Panc1 (cell line): ENCODE results near the gene MAPT. TPM values are rescaled to one million over a fixed set of nuclear protein-coding genes. Genes with fewer than 3 reads are reported as not detected.

ENCODE experiments used
- ATAC-seq: fragments of 200-7000 bp; cut with Tn5 transposase; 2 replicates; pipeline ENCODE4 v1.9.1; 2020; ENCODE audit warnings: mild to moderate bottlenecking, moderate library complexity
- BruUV-seq: library from RNA; stranded (reverse); fragments of 400-500 nt; replicated peaks from 2 replicates; lab custom pipeline; 2021; lab: Mats Ljungman, UMichigan
- CTCF ChIA-PET: fragments of 300-600 bp; sonication (Branson Sonifier 250); formaldehyde crosslinking; loops from one replicate; lab custom pipeline; 2022; ENCODE audit warnings: antibody characterized with exemption; lab: Charles Lee
- POLR2A ChIA-PET: fragments of 300-600 bp; sonication (Branson Sonifier 250); formaldehyde crosslinking; loops from one replicate; lab custom pipeline; 2022; ENCODE audit warnings: antibody characterized with exemption; lab: Charles Lee
- DNase-seq: peaks from one replicate; pipeline ENCODE4 v3.0.0-alpha.2; 2010; ENCODE audit warnings: low read depth, low spot score
- H3K27ac ChIP-seq: 2 replicates; pipeline ENCODE4 v1.5.1; 2011; ENCODE audit warnings: mild to moderate bottlenecking, low read length, inconsistent platforms
- H3K27me3 ChIP-seq: fragments of 200-500 bp; sonication (Bioruptor generic); 2 replicates; pipeline ENCODE4 v1.6.0; 2014; ENCODE audit warnings: low read length, inconsistent platforms; ENCODE audit not compliant: control insufficient read depth, insufficient read depth
- H3K36me3 ChIP-seq: fragments of 200-500 bp; sonication (Bioruptor generic); 2 replicates; pipeline ENCODE4 v1.5.1; 2014; ENCODE audit warnings: inconsistent platforms, mild to moderate bottlenecking, low read length, moderate library complexity; ENCODE audit not compliant: control insufficient read depth, insufficient read depth
- H3K4me1 ChIP-seq: 2 replicates; pipeline ENCODE4 v1.5.1; 2011; ENCODE audit warnings: inconsistent platforms, mild to moderate bottlenecking, low read length, moderate library complexity; ENCODE audit not compliant: control insufficient read depth, insufficient read depth
- H3K4me3 ChIP-seq, 2 experiments: 2 replicates each; pipeline ENCODE4 v1.5.1; 2011 to 2012; ENCODE audit warnings: low read depth in 2 of 2, low read length in 2 of 2, mild to moderate bottlenecking in 2 of 2, inconsistent platforms in 1 of 2, moderate library complexity in 1 of 2
- H3K9me3 ChIP-seq: fragments of 200-500 bp; sonication (Bioruptor generic); 2 replicates; pipeline ENCODE4 v1.5.1; 2014; ENCODE audit warnings: low read depth, mild to moderate bottlenecking, inconsistent platforms, low read length, moderate library complexity; ENCODE audit not compliant: control insufficient read depth, insufficient read depth
- POLR2AphosphoS5 ChIP-seq: IDR thresholded peaks from 2 replicates; pipeline ENCODE4 v1.6.1; 2012; ENCODE audit warnings: mild to moderate bottlenecking, low read depth, low read length, moderate library complexity
- REST ChIP-seq, 2 experiments: IDR thresholded peaks; 2 replicates each; pipeline ENCODE4 v1.6.1; 2011 to 2012; ENCODE audit warnings: low read depth in 2 of 2, control low read depth in 1 of 2, low read length in 1 of 2, mild to moderate bottlenecking in 1 of 2, moderate library complexity in 1 of 2; ENCODE audit not compliant: insufficient read depth in 1 of 2
- SIN3A ChIP-seq: IDR thresholded peaks from 2 replicates; pipeline ENCODE4 v1.6.1; 2012; ENCODE audit warnings: low read depth, mild to moderate bottlenecking, low read length, moderate library complexity, borderline replicate concordance; ENCODE audit not compliant: insufficient read depth
- TCF7L2 ChIP-seq: IDR thresholded peaks from 2 replicates; pipeline ENCODE4 v1.6.1; 2011; ENCODE audit warnings: mild to moderate bottlenecking, low read depth, low read length, inconsistent platforms
- in situ Hi-C: cut with HindIII; loops from 2 replicates; pipeline ENCODE4 v1.10.0; 2016; ENCODE audit warnings: low sequenced_read_pairs, low pct_unique_long_range_greater_than_20kb
- intact Hi-C: fragments of 100-400 bp; cut with micrococcal nuclease; formaldehyde crosslinking; loops from one replicate; pipeline ENCODE4 v1.10.0; 2022; ENCODE audit not compliant: unreplicated experiment
- total RNA-seq: library from RNA; stranded (reverse); gene quantifications from one replicate; pipeline ENCODE4 v1.2.1, GENCODE V29; 2021; ENCODE audit not compliant: unreplicated experiment
- TF ChIP-seq, protein P1 (sequence below): fragments of 450-650 bp; IDR thresholded peaks from 2 replicates; pipeline ENCODE4 v1.5.1; 2017; ENCODE audit warnings: mild to moderate bottlenecking

The MAPT gene
- total RNA-seq, 1 experiment from 2014 or later, result 0.59 TPM

DNA sequence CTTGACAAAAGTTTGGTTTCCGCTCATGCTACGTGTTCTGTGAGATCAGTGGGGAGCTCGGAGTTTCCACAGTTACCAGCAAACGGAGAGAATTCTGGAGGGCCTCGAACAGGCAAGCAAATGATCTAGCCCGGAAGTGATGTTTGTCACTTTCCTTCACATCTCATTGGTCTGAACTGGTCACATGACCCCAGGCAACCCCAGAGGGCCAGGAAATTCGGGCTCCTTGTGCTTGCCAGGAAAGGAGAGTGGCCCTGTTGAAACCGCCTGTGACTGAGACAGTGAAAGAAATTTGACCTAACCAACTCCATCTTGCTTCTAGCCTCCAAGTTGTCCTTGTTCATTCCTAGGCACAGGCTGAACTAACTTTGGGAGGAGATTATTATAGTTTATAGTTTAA lies 26.7 kb upstream of the MAPT start:
- no peaks in the 10 kb centered on the region for H3K4me1 ChIP-seq
- ChIA-PET POLR2A (no interaction called here), CTCF (no interaction called here)
- H3K9me3 ChIP-seq, result no peaks in the 10 kb centered on the region
- intact Hi-C loops, result no loop called here
- no TSS peak for BruUV-seq
- no peak overlapping the region for H3K27ac ChIP-seq
- DNase-seq (no peak), ATAC-seq (no peak)
- peaks cover 1% of the 10 kb centered on the region for H3K27me3 ChIP-seq
- in situ Hi-C loops, result no loop called here
- no peak overlapping the region for H3K4me3 ChIP-seq
- TF ChIP-seq, protein P1, sequence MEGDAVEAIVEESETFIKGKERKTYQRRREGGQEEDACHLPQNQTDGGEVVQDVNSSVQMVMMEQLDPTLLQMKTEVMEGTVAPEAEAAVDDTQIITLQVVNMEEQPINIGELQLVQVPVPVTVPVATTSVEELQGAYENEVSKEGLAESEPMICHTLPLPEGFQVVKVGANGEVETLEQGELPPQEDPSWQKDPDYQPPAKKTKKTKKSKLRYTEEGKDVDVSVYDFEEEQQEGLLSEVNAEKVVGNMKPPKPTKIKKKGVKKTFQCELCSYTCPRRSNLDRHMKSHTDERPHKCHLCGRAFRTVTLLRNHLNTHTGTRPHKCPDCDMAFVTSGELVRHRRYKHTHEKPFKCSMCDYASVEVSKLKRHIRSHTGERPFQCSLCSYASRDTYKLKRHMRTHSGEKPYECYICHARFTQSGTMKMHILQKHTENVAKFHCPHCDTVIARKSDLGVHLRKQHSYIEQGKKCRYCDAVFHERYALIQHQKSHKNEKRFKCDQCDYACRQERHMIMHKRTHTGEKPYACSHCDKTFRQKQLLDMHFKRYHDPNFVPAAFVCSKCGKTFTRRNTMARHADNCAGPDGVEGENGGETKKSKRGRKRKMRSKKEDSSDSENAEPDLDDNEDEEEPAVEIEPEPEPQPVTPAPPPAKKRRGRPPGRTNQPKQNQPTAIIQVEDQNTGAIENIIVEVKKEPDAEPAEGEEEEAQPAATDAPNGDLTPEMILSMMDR, result no peak
- TF ChIP-seq SIN3A, result no peak
- no peak for TF ChIP-seq TCF7L2
- no peak for TF ChIP-seq REST (IDR thresholded peaks at IDR 0.05; ENCODE audit: insufficient read depth in 1 of 2, low read depth in 2 of 2, low read length in 1 of 2)
- TF ChIP-seq POLR2AphosphoS5, result no peak
- H3K36me3 ChIP-seq, result no peaks in the 10 kb centered on the region

GRCh38 chr17:45868276-45868675 lies 26.1 kb upstream of the MAPT start:
- POLR2A ChIA-PET, result no interaction called here
- intact Hi-C loops (no loop called here), in situ Hi-C loops (no loop called here)
- ATAC-seq (no peak), DNase-seq (no peak)
- no peaks in the 10 kb centered on the region; the same call in 1 of the 2 replicates for H3K27me3 ChIP-seq
- TF ChIP-seq POLR2AphosphoS5 (no peak), TCF7L2 (no peak)
- TF ChIP-seq, protein P1, result no peak
- no peaks in the 10 kb centered on the region for H3K4me1 ChIP-seq
- no TSS peak for BruUV-seq
- H3K9me3 ChIP-seq, result no peaks in the 10 kb centered on the region
- CTCF ChIA-PET, result no interaction called here
- H3K36me3 ChIP-seq, result no peaks in the 10 kb centered on the region
- H3K27ac ChIP-seq, result no peak overlapping the region
- no peak overlapping the region for H3K4me3 ChIP-seq
